Ishikawa (cell line): ENCODE measurements around the gene IHH.

Experiments
- CEBPB ChIP-seq: IDR thresholded peaks from 2 replicates; pipeline ENCODE4 v1.6.1; 2012
- CREB1 ChIP-seq: IDR thresholded peaks from 2 replicates; pipeline ENCODE4 v1.6.1; 2012; ENCODE audit warnings: low read depth
- EGR1 ChIP-seq: IDR thresholded peaks from 2 replicates; pipeline ENCODE4 v1.6.1; 2012
- EP300 ChIP-seq: IDR thresholded peaks from 2 replicates; pipeline ENCODE4 v1.6.1; 2012; ENCODE audit warnings: borderline replicate concordance
- FOXM1 ChIP-seq: IDR thresholded peaks from 2 replicates; pipeline ENCODE4 v1.6.1; 2012; ENCODE audit warnings: low read depth, borderline replicate concordance
- MAX ChIP-seq: IDR thresholded peaks from 2 replicates; pipeline ENCODE4 v1.6.1; 2012
- NFIC ChIP-seq: IDR thresholded peaks from 2 replicates; pipeline ENCODE4 v1.6.1; 2012
- RAD21 ChIP-seq: IDR thresholded peaks from 2 replicates; pipeline ENCODE4 v1.6.1; 2012; ENCODE audit warnings: low read depth
- REST ChIP-seq: IDR thresholded peaks from 2 replicates; pipeline ENCODE4 v1.6.1; 2012; ENCODE audit warnings: low read depth, mild to moderate bottlenecking
- TAF1 ChIP-seq: IDR thresholded peaks from 2 replicates; pipeline ENCODE4 v1.6.1; 2012; ENCODE audit warnings: low read depth, mild to moderate bottlenecking
- TCF12 ChIP-seq: IDR thresholded peaks from 2 replicates; pipeline ENCODE4 v1.6.1; 2012; ENCODE audit warnings: low read depth
- TEAD4 ChIP-seq: IDR thresholded peaks from 2 replicates; pipeline ENCODE4 v1.6.1; 2012
- YY1 ChIP-seq: IDR thresholded peaks from 2 replicates; pipeline ENCODE4 v1.6.1; 2012; ENCODE audit warnings: low read depth
- ZBTB7A ChIP-seq: IDR thresholded peaks from 2 replicates; pipeline ENCODE4 v1.6.1; 2012; ENCODE audit warnings: low read depth
- TF ChIP-seq, protein P1 (sequence below): IDR thresholded peaks from 2 replicates; pipeline ENCODE4 v1.6.1; 2012

Gene IHH

GRCh38 chr2:219054956-219055903, 5.5 kb downstream of the IHH start:
- TF ChIP-seq EP300 = no peak
- no peak for TF ChIP-seq FOXM1
- no peak for TF ChIP-seq CEBPB
- no peak for TF ChIP-seq TCF12
- TF ChIP-seq YY1 = no peak
- TF ChIP-seq EGR1 = no peak
- TF ChIP-seq ZBTB7A = no peak
- TF ChIP-seq CREB1 = no peak
- TF ChIP-seq, protein P1, sequence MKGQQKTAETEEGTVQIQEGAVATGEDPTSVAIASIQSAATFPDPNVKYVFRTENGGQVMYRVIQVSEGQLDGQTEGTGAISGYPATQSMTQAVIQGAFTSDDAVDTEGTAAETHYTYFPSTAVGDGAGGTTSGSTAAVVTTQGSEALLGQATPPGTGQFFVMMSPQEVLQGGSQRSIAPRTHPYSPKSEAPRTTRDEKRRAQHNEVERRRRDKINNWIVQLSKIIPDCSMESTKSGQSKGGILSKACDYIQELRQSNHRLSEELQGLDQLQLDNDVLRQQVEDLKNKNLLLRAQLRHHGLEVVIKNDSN = no peak
- TF ChIP-seq TAF1 = no peak
- TF ChIP-seq NFIC = no peak

DNA sequence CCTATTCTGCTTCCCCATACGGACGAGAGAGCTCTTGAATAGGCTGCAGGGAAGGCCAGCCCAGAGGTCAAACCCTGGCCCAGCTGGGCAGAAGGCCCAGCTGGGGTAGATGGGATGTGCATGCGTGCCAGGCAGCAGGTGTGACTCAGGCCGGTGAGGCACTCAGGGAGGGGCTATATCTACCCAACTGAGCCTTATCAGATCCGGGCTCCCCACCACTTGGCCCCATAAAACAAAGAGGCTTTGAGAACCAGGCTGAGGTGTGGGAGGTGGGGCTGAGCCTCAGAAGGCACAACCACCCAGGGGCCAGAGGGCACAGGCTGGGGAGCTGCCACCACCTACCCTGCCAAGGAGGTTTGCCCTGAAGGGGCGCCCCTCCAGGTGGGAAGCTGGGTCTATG, 11.4 kb downstream of the IHH start:
- TF ChIP-seq RAD21 = no peak
- no peak for TF ChIP-seq TCF12
- no peak for TF ChIP-seq MAX
- no peak for TF ChIP-seq CEBPB
- no peak for TF ChIP-seq EP300
- TF ChIP-seq FOXM1 = no peak
- no peak for TF ChIP-seq TAF1
- TF ChIP-seq REST = no peak
- no peak for TF ChIP-seq YY1

- TF ChIP-seq EGR1 = no peak
- peak; percentile 98 for TF ChIP-seq REST
- TF ChIP-seq YY1 = no peak
- TF ChIP-seq TAF1 = no peak
These were observed 14.7 kb downstream of the IHH start for GRCh38 chr2:219045937-219046550.

DNA sequence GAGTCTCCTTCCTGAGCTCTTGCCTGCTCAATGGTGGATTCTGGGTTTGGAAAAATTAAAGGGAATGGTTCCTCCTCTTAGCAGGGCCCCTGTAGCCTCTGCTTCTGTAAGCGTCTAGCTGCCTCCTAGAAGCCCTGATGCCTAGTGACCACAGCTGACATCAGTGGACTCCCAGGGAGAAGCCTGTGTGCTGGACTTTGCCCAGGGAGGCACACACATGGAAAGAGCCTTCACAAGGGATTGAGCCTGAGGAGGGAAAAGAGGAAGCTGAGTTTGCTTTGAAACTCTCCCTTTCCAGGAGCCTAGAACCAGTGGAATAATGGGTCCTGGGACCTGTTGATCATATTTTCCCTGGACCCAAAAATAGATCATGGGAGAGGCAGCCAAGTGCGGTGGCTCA, 18.0 kb downstream of the IHH start:
- no peak for TF ChIP-seq TEAD4
- TF ChIP-seq, protein P1 = no peak
- no peak for TF ChIP-seq EGR1
- TF ChIP-seq ZBTB7A = no peak
- no peak for TF ChIP-seq TAF1
- no peak for TF ChIP-seq TCF12
- no peak for TF ChIP-seq EP300
- TF ChIP-seq MAX = no peak
- TF ChIP-seq CEBPB = no peak
- TF ChIP-seq FOXM1 = no peak

- TF ChIP-seq FOXM1 = no peak
- TF ChIP-seq EP300 = no peak
- TF ChIP-seq CREB1 = no peak
- no peak for TF ChIP-seq EGR1
- no peak for TF ChIP-seq REST
- TF ChIP-seq NFIC = no peak
- TF ChIP-seq ZBTB7A = no peak
- TF ChIP-seq, protein P1 = no peak
- TF ChIP-seq TAF1 = no peak
- no peak for TF ChIP-seq MAX
- no peak for TF ChIP-seq CEBPB
- no peak for TF ChIP-seq TCF12
- no peak for TF ChIP-seq RAD21
These were observed 18.6 kb downstream of the IHH start for GRCh38 chr2:219042157-219042556.
